ACC112 (cell line): ENCODE results near the gene ZC3HAV1L.
A peak's percentile ranks its signal among the peaks of the same experiment; 100 is the strongest.
"Not testable (repeated sequence)": the region's sequence is repeated elsewhere in the genome, so short reads cannot be mapped to it uniquely, and the experiment has no call there.

ENCODE experiments used
- H2AFZ ChIP-seq: fragments of 200-600 bp; sonication (generic); one replicate; pipeline ENCODE4 v1.6.0; 2017; ENCODE audit warnings: antibody characterized with exemption, low read length; ENCODE audit not compliant: unreplicated experiment
- H3K27ac ChIP-seq: fragments of 200-600 bp; sonication (generic); 2 replicates; pipeline ENCODE4 v1.5.1; 2014; ENCODE audit warnings: low read depth, mild to moderate bottlenecking, antibody characterized with exemption, low read length, moderate library complexity
- H3K27me3 ChIP-seq: fragments of 200-600 bp; sonication (generic); 2 replicates; pipeline ENCODE4 v1.6.1; 2014; ENCODE audit warnings: mild to moderate bottlenecking, antibody characterized with exemption, low read length, moderate library complexity, mixed read lengths; ENCODE audit not compliant: insufficient read depth
- H3K36me3 ChIP-seq: fragments of 200-600 bp; sonication (generic); 2 replicates; pipeline ENCODE4 v1.6.1; 2016; ENCODE audit warnings: mild to moderate bottlenecking, antibody characterized with exemption, low read length, moderate library complexity, mixed read lengths; ENCODE audit not compliant: insufficient read depth
- H3K4me1 ChIP-seq: fragments of 200-600 bp; sonication (generic); one replicate; pipeline ENCODE4 v1.6.1; 2016; ENCODE audit warnings: low read length, mixed read lengths; ENCODE audit not compliant: insufficient read depth, unreplicated experiment, control insufficient read depth
- H3K4me3 ChIP-seq: fragments of 200-600 bp; sonication (generic); 2 replicates; pipeline ENCODE4 v1.5.1; 2014; ENCODE audit warnings: mild to moderate bottlenecking, low read depth, low read length
- H3K79me2 ChIP-seq: fragments of 200-600 bp; sonication (generic); one replicate; pipeline ENCODE4 v1.6.0; 2016; ENCODE audit warnings: low read length; ENCODE audit not compliant: control insufficient read depth, unreplicated experiment, insufficient read depth

ZC3HAV1L gene

GRCh38 chr7:139072796-139073195, 37.0 kb upstream of the ZC3HAV1L start:
- Histone ChIP-seq H3K4me3 (no peak overlapping the region), H3K27me3 (no peaks in the 10 kb centered on the region), H3K27ac (no peak overlapping the region), H3K4me1 (no peaks in the 10 kb centered on the region), H3K79me2 (peaks cover 35% of the 10 kb centered on the region), H2AFZ (no peak overlapping the region), H3K36me3 (peaks cover 58% of the 10 kb centered on the region)

- H3K27me3 ChIP-seq, result no peaks in the 10 kb centered on the region
- no peak overlapping the region for H3K27ac ChIP-seq
- no peak overlapping the region for H3K4me3 ChIP-seq
- H3K4me1 ChIP-seq, result no peaks in the 10 kb centered on the region
- H3K36me3 ChIP-seq, result peaks cover 58% of the 10 kb centered on the region
- no peak overlapping the region for H2AFZ ChIP-seq
- H3K79me2 ChIP-seq, result peaks cover 33% of the 10 kb centered on the region
Measured at GRCh38 chr7:139071680-139072079, 35.8 kb upstream of the ZC3HAV1L start.

GRCh38 chr7:139068544-139069399, 32.9 kb upstream of the ZC3HAV1L start:
- H3K4me1 ChIP-seq, result no peaks in the 10 kb centered on the region
- no peak overlapping the region for H2AFZ ChIP-seq
- peaks cover 35% of the 10 kb centered on the region for H3K79me2 ChIP-seq
- H3K36me3 ChIP-seq, result peaks cover 62% of the 10 kb centered on the region
- no peak overlapping the region for H3K27ac ChIP-seq
- no peaks in the 10 kb centered on the region for H3K27me3 ChIP-seq
- no peak overlapping the region for H3K4me3 ChIP-seq

- H3K4me1 ChIP-seq, result no peaks in the 10 kb centered on the region
- H3K36me3 ChIP-seq, result peaks cover 45% of the 10 kb centered on the region
- no peak overlapping the region for H2AFZ ChIP-seq
- no peak overlapping the region for H3K27ac ChIP-seq
- H3K4me3 ChIP-seq, result no peak overlapping the region
- H3K79me2 ChIP-seq, result peaks cover 22% of the 10 kb centered on the region
- H3K27me3 ChIP-seq, result no peaks in the 10 kb centered on the region
Measured at GRCh38 chr7:139066315-139066714, 30.5 kb upstream of the ZC3HAV1L start.

GRCh38 chr7:139065323-139065722, 29.5 kb upstream of the ZC3HAV1L start:
- Histone ChIP-seq H3K27ac (no peak overlapping the region), H2AFZ (no peak overlapping the region), H3K4me3 (no peak overlapping the region), H3K36me3 (peaks cover 49% of the 10 kb centered on the region), H3K79me2 (peaks cover 21% of the 10 kb centered on the region), H3K4me1 (peaks cover 5% of the 10 kb centered on the region), H3K27me3 (no peaks in the 10 kb centered on the region)

GRCh38 chr7:139061416-139061815, 25.6 kb upstream of the ZC3HAV1L start:
- H3K4me3 ChIP-seq, result no peak overlapping the region
- peaks cover 46% of the 10 kb centered on the region for H3K36me3 ChIP-seq
- no peaks in the 10 kb centered on the region for H3K27me3 ChIP-seq
- peak overlapping the region; percentile 0; the same call in 1 of the 2 replicates for H3K27ac ChIP-seq
- peaks cover 5% of the 10 kb centered on the region for H3K4me1 ChIP-seq
- H3K79me2 ChIP-seq, result peaks cover 3% of the 10 kb centered on the region
- no peak overlapping the region for H2AFZ ChIP-seq

GRCh38 chr7:139060695-139061237, 24.9 kb upstream of the ZC3HAV1L start:
- Histone ChIP-seq H3K4me1 (peaks cover 5% of the 10 kb centered on the region), H3K79me2 (no peaks in the 10 kb centered on the region), H2AFZ (no peak overlapping the region), H3K27me3 (no peaks in the 10 kb centered on the region), H3K4me3 (no peak overlapping the region), H3K36me3 (peaks cover 45% of the 10 kb centered on the region), H3K27ac (peak overlapping the region; percentile 0; the same call in 1 of the 2 replicates)

GRCh38 chr7:139059905-139060304, 24.1 kb upstream of the ZC3HAV1L start:
- H3K36me3 ChIP-seq, result peaks cover 49% of the 10 kb centered on the region
- H3K27ac ChIP-seq, result no peak overlapping the region
- H2AFZ ChIP-seq, result no peak overlapping the region
- H3K79me2 ChIP-seq, result no peaks in the 10 kb centered on the region
- H3K27me3 ChIP-seq, result no peaks in the 10 kb centered on the region
- H3K4me3 ChIP-seq, result no peak overlapping the region
- H3K4me1 ChIP-seq, result peaks cover 5% of the 10 kb centered on the region

GRCh38 chr7:139058943-139059342, 23.1 kb upstream of the ZC3HAV1L start:
- Histone ChIP-seq H3K4me3 (no peak overlapping the region), H3K27me3 (no peaks in the 10 kb centered on the region), H3K4me1 (peaks cover 5% of the 10 kb centered on the region), H3K27ac (no peak overlapping the region), H3K79me2 (no peaks in the 10 kb centered on the region), H3K36me3 (peaks cover 49% of the 10 kb centered on the region), H2AFZ (no peak overlapping the region)

- Histone ChIP-seq H3K4me1 (peaks cover 2% of the 10 kb centered on the region), H3K27ac (no peak overlapping the region), H2AFZ (no peak overlapping the region), H3K4me3 (no peak overlapping the region), H3K36me3 (peaks cover 61% of the 10 kb centered on the region), H3K79me2 (no peaks in the 10 kb centered on the region), H3K27me3 (no peaks in the 10 kb centered on the region)
Measured at GRCh38 chr7:139055674-139056073, 19.8 kb upstream of the ZC3HAV1L start.

GRCh38 chr7:139054656-139055055, 18.8 kb upstream of the ZC3HAV1L start:
- H2AFZ ChIP-seq, H3K27ac ChIP-seq, H3K79me2 ChIP-seq, H3K4me1 ChIP-seq, H3K27me3 ChIP-seq, H3K4me3 ChIP-seq: not testable (repeated sequence)
- peaks cover 62% of the 10 kb centered on the region for H3K36me3 ChIP-seq
